Stimulated activated CD8-positive, alpha-beta memory T cell treated with anti-CD3 and anti-CD28 coated beads, Interleukin-4, amount 100 ng/mL, for 4 hours (primary cell): Measurements from ENCODE around the gene KIF26B.

Experiments
- DNase-seq, 2 donors: peaks; one replicate each; pipeline ENCODE4 v3.0.0-alpha.2; 2020; ENCODE audit warnings: low read depth in 2 of 2, low spot score in 1 of 2

KIF26B gene

GRCh38 chr1:245234217-245235081, 79.7 kb downstream of the KIF26B start:
- no peak for DNase-seq

DNA sequence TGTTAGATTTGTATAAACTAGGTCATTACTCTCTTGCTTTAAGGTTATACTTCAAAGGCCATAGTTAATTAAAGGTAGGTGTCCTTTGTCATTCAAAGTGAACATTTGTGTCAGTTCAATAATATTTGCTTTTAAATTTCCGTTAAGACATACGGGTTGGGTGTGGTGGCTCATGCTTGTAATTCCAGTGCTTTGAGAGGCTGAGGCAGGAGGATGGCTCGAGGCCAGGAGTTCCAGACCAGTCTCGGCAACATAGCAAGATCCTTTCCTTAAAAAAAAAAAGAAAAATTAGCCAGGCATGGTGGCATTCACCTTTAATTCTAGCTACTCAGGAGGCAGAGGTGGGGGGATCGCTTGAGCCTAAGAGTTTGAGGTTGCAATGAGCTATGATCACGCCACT, 80.4 kb downstream of the KIF26B start:
- no peak for DNase-seq

DNA sequence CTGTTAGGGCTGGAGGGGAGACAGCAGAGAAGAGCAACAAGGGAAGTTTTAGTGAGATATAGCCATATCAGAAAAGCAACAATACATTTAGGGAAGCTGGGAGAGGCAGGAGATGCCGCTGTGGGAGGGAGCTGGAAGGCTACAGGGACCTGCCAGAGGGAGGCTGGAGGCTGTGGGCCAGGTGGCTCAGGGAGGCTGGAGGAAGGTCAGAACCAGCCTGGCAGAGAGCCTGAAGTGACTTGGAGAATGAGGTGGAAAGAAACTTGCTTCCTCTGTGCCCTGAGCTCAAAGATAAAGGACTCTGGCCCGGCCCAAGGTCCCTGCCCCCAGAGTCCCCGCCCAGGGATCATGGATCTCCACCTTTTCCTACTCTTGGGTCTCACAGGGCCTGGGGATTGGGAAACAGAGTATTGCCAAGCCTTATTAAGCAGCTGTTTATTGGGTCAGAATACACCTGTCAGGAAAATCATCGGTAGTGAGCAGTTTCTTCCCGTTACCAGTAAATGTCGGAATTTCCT, 85.9 kb downstream of the KIF26B start:
- DNase-seq = no peak

DNA sequence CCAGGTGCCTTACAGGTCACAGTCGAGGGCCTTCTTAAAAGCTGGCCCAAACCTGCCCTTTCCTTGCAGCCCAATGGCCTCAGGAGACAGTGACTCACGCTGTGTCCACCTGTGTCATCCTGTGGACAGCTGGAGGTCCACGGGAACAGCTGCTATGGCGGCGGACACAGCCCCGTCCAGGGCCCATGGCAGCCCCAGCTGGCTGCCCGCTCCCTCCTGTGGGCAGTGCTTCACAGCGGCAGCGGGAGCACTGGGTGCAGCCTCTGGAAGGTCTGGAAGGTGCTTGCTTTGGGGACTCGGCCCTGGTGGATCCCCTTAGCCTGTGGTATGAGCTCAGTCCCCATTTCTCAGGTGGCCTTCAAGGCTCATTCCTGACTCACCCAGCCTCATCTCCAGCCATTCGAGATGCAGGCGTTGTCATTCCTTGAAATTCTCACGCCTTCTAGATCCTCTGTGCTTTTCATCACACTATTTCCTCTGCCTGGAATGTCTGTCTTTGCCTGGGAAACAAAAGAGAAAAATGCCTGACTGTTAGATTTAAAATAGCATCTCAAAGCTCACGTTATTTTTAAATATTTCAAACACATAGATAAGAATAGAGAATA, 86.8 kb downstream of the KIF26B start:
- no peak for DNase-seq

DNA sequence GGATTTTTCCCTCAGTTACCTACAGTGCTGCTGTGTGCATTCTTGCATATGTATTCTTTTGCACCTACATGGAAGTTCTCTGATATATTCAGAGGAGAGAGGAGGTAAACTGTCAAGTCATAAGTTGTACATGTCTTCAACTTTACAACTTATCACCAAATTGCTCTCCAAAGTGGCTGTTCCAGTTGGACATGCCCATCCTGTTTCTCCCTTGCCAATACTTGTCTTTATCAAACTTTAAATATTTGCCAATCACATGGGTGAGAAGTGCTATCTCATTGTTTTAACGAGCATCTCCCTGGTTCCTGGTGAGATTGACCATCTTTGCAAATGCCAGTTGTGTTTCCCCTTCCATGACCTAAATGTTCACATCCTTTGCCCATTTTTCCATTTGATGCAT, 88.2 kb downstream of the KIF26B start:
- no peak for DNase-seq

DNA sequence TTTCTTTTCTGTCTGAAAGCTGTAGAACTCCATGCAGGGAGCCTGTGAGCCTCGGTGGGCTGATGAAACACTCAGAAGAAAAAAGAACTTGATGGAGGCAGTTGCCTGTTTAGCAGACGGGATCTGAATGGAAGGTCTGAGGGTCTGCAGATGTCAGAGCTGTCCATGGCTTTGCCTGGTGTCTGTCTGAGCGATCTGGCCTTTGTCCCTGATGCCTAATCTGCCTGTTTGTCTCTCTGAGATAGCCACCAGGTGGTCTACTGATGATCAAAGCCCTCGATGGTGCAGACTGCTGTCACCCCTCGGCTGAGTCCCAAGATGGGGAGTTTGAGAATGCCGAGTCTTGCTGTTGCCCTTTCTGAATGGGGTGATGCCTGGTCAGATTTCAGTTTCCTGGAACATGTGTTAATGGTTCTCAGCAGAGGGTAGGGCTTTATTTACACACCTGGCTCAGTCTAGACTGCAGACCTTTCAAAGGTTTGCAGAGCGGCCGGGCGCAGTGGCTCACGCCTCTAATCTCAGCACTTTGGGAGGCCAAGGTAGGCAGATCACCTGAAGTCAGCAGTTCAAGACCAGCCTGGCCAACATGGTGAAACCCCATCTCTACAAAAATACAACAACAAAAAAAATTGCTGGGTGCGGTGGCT, 90.4 kb downstream of the KIF26B start:
- DNase-seq = no peak

DNA sequence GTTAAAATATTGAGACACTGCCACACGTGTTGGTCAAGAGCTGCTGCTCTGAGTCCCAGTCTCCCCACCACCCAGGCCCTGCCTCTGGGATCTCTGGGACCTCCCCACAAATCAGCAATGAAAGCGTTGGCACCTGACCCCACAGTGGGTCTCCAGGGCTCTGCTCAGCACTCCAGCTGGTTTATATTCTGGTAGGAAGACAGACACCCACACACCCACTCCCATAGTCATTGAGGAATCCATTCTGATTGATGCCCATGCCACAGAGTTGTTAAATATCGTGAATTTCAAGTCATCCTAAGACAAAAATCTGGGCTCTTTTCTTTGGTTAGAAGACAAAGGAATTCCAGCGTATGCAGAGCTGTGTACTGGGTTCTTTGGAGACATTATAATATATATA, 91.6 kb downstream of the KIF26B start:
- no peak for DNase-seq

DNA sequence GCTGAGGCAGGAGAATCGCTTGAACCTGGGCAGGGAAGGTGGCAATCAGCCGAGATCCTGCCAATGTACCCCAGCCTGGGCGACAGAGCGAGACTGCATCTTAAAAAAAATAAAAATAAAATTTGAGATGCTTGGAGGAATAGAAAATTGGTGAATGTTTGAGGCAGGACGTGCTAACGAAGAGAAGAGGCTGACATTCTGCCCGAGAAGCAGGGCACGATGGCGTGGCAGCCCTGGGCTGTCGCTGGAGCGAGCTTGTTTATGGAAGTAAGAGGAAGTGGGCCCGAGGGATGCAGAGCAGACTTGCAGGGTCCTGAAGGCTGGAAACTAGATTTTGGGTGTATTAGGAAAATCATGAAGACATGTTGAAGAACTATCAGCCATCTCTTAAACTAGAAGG, 92.6 kb downstream of the KIF26B start:
- DNase-seq = no peak

GRCh38 chr1:245247801-245248200, 93.0 kb downstream of the KIF26B start:
- DNase-seq = no peak

- no peak for DNase-seq
Measured at GRCh38 chr1:245248231-245248731, 93.5 kb downstream of the KIF26B start.

- no peak for DNase-seq
Measured at GRCh38 chr1:245255783-245256182, 101.0 kb downstream of the KIF26B start.

- DNase-seq = no peak
Measured at GRCh38 chr1:245256528-245256927, 101.7 kb downstream of the KIF26B start.

- no peak for DNase-seq
Measured at GRCh38 chr1:245258271-245258920, 103.6 kb downstream of the KIF26B start.

DNA sequence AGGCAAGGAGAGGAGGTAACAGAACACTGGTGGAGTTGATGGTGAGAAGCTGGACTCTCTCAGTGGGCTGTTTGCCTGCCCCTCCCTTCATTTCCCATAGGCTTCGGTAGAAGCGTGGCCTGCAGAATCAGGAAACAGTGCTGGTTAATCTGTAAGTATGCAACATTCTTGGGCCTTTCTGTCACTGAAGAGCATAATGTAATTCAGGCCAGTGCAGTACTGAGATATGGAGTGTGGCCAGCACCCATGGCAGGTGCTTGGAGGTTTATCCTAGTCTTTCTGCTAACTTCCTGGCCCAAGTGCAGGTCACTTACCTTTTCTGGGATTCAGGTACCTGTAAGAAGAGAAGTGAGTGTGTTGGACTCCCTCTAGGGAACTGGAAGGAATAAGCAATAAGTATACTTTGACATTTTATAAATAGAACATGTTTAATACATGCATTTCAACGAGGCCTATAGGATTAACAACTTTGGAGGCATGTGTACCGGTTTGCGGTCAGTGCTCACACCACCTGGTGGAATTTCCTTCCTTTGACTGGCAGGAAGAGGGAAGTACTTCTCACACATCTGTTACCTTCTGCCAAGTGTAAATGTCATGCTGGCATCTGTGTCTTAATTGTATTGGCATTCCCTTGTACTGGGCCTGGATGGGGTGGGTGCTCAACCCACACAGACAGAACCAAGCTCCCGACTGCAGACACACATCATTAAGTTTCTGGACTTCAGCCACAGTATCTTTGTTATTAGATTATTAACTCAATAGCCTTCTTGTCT, 105.5 kb downstream of the KIF26B start:
- no peak for DNase-seq

DNA sequence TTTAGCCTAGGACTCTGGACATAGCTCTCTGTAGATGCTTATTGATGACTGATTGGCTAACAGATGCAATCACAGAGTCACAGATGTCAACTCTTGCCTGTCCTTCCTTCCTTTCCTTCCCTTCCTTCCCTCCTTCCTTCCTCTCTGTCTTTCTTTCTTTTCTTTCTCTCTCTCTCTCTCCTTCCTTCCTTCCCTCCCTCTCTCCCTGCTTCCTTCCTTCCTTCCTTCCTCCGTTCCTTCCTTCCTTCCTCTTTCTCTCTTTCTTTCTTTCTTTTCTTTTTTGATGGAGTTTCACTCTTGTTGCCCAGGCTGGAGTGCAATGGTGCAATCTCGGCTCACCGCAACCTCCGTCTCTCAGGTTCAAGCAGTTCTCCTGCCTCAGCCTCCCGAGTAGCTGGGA, 106.1 kb downstream of the KIF26B start:
- no peak for DNase-seq

- DNase-seq = no peak
Measured at GRCh38 chr1:245261786-245262185, 107.0 kb downstream of the KIF26B start.

GRCh38 chr1:245263529-245264095, 108.8 kb downstream of the KIF26B start:
- no peak for DNase-seq

DNA sequence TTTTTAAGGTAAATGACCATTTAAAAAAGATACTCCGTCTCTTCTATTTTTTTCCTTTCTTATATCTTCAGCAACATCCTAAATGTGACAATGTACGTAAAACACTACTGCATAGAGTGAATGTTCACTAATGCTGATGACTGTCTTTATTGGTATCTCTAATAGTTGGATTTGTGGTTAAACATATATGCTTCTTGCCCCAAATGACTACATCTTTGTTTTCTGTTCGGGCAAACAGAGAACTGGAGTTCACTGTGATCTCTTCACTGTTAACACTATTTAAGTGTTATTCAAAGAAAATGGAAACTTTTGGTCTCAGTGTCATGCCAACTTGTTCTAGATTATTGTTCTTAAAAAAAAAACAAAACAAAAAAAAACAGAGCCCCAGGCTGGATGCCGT, 109.4 kb downstream of the KIF26B start:
- DNase-seq = no peak

GRCh38 chr1:245266105-245266504, 111.3 kb downstream of the KIF26B start:
- no peak for DNase-seq

- DNase-seq = no peak
Measured at GRCh38 chr1:245270063-245270462, 115.3 kb downstream of the KIF26B start.
